ENCODE results near the gene HES2. TPM values are rescaled to one million over a fixed set of nuclear protein-coding genes. Genes with fewer than 3 reads are reported as not detected.

Gene HES2
- total RNA-seq, 1 donor from 2014 or later, result not detected

DNA sequence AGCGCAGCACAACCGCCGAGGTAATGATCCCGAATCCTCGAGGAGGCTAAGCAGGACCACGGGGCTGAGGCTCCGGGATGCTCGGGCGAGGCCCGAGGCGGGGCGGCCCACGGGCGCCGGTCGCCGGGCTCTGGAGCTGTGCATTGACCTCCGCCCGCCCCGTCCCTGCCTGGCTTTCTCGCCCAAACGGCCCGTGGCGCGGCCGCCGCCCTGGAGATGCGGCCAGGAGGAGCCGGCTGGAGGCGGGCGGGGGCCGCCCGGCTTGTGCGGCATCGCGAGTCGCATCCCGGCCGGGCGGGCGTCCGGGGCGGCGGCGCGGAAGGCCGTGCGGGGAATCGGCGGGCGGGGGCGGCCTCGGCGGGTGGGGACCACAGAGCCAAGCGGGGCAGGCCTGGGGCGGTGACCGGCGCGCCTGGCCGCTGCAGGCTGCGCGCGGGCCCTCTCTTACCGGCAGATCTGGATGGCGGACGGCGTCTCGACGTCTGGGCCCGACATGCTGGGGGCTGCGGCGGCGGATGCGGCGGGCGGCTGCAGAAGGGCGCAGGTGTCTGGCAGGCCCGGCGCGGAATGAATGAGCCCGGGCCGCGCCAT is 26.8 kb downstream of the HES2 start:
- Mint-ChIP-seq H3K4me3 (peak overlapping the region; percentile 87), H3K9me3 (no peaks in the 10 kb centered on the region), H3K27me3 (no peaks in the 10 kb centered on the region), H3K4me1 (peaks cover 22% of the 10 kb centered on the region), H3K27ac (peak overlapping the region; percentile 66), H3K36me3 (ENCODE audit: low read depth) (no peaks in the 10 kb centered on the region)
- ATAC-seq (ENCODE audit: low read depth) (no peak), DNase-seq (no peak)
- TF ChIP-seq, protein P1, sequence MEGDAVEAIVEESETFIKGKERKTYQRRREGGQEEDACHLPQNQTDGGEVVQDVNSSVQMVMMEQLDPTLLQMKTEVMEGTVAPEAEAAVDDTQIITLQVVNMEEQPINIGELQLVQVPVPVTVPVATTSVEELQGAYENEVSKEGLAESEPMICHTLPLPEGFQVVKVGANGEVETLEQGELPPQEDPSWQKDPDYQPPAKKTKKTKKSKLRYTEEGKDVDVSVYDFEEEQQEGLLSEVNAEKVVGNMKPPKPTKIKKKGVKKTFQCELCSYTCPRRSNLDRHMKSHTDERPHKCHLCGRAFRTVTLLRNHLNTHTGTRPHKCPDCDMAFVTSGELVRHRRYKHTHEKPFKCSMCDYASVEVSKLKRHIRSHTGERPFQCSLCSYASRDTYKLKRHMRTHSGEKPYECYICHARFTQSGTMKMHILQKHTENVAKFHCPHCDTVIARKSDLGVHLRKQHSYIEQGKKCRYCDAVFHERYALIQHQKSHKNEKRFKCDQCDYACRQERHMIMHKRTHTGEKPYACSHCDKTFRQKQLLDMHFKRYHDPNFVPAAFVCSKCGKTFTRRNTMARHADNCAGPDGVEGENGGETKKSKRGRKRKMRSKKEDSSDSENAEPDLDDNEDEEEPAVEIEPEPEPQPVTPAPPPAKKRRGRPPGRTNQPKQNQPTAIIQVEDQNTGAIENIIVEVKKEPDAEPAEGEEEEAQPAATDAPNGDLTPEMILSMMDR (IDR thresholded peaks at IDR 0.05), result no peak
- intact Hi-C loops (cut with micrococcal nuclease), result loop anchor here (1.0 to 5.0 kb wide), 6 partner anchors 11 to 1569 kb away; partner anchors contain the start of genes PARK7, PHF13 and RPL22
- ChIA-PET CTCF (no interaction called here), POLR2A (interaction anchor here (0.9 to 2.2 kb wide), 2 partner anchors 34 to 147 kb away, joined by 3 to 8 read pairs; no protein-coding TSS in a partner anchor)

DNA sequence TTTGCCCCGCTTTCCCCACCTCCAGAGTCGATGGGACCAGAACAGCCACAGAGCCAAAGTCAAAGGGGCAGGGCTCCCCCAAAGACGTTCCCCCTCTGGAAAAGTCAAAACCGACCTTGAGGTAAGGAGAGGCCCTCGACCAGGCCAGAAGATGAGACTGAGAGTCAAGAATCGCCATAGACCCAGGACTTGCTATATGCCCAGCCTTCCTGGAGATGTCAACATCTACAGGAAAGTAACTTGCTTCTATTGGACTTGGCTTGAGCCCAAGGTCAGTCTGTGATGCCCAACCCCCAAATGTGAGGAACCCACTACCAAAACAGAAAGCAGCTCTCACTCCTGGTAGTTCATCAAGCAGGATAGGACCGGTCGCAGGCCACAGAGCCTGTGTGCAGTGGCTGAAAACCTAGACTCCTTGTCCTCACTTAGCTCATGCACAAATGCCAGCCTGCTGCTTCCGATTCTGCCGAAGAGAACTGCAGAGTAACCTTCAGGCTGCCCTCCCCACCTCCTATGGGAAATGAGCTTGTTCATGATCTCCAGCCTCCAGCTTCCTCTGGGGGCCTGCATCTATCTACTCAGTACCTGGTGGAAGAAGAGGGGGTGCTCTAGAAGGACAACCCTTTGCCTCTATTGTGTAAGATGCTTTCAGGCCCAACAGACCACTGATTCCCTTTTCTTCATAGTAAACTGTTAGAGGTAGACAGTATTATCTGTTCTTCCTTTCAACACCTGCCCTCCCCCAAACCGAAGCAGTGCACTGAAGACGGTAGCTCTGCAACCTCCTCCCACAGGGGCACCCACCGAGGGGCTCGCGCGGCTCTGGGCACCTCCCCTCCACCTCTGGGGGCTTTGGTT is 27.5 kb downstream of the HES2 start:
- no peaks in the 10 kb centered on the region for H3K27me3 Mint-ChIP-seq
- TF ChIP-seq, protein P1 (IDR thresholded peaks at IDR 0.05), result no peak
- intact Hi-C loops (cut with micrococcal nuclease), result loop anchor here (2.0 to 5.0 kb wide), 4 partner anchors 33 to 1570 kb away; partner anchors contain the start of genes PARK7 and PHF13
- H3K4me1 Mint-ChIP-seq, result peaks cover 22% of the 10 kb centered on the region
- ChIA-PET POLR2A (no interaction called here), CTCF (no interaction called here)
- no peak overlapping the region for H3K27ac Mint-ChIP-seq
- no peaks in the 10 kb centered on the region for H3K36me3 Mint-ChIP-seq (ENCODE audit: low read depth)
- peak overlapping the region; percentile 61 for H3K4me3 Mint-ChIP-seq
- DNase-seq, result no peak
- no peaks in the 10 kb centered on the region for H3K9me3 Mint-ChIP-seq
- ATAC-seq (ENCODE audit: low read depth), result no peak

DNA sequence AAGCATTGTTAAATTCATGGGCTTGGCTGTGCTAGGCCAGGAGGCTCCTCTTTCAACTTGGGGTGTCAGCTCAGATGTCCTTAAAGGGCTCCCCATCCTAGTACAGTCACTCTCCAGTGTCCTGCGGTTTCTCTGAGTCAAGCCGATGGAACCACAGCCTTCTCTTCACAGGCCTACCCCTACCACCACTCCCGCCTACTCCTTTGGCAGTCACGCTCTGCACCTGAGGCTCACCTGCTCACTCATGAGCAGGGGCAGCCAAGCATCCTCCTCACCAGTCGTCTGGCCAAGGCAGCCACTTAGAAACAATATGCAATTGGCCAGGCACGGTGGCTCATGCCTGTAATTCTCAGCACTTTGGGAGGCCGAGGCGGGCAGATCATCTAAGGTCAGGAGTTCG is 29.7 kb downstream of the HES2 start:
- ChIA-PET POLR2A (no interaction called here), CTCF (no interaction called here)
- no peak for DNase-seq
- ATAC-seq (ENCODE audit: low read depth), result no peak
- intact Hi-C loops (cut with micrococcal nuclease), result loop anchor here (5.0 kb wide), 3 partner anchors 222 to 1572 kb away; partner anchors contain the start of genes PARK7 and PHF13
- H3K9me3 Mint-ChIP-seq, result no peaks in the 10 kb centered on the region
- no peak overlapping the region for H3K4me3 Mint-ChIP-seq
- H3K36me3 Mint-ChIP-seq (ENCODE audit: low read depth), result no peaks in the 10 kb centered on the region
- H3K27me3 Mint-ChIP-seq, result no peaks in the 10 kb centered on the region
- peaks cover 18% of the 10 kb centered on the region for H3K4me1 Mint-ChIP-seq
- H3K27ac Mint-ChIP-seq, result no peak overlapping the region
- TF ChIP-seq, protein P1 (IDR thresholded peaks at IDR 0.05), result no peak

DNA sequence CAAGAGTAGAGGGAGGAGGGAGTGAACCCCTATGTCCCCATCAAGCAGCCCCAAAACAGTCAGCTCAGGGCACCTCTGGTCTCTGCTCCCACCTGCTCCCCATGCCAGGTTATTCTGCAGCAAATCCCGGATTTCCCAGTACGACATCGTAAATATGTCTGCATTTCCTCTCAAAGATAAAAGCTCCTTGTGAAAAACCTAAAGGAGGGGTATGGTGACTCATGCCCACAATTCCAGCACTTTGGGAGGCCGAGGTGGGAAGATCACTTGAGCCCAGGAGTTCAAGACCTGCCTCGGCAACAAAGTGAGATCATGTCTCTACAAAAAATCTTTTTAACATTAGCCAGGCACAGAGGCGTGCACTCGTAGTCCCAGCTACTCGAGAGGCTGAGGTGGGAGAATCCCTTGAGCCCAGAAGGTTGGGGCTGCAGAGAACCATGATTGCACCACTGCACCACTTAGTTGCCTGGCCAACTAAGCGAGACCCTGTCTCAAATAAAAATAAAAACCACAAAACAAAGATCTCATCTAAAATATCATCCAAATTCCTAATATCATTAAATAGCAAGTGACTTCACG is 33.3 kb downstream of the HES2 start:
- intact Hi-C loops (cut with micrococcal nuclease), result loop anchor here (1.0 kb wide), 1 partner anchor 9 kb away; no protein-coding TSS in a partner anchor
- H3K4me3 Mint-ChIP-seq, result no peak overlapping the region
- no peaks in the 10 kb centered on the region for H3K27me3 Mint-ChIP-seq
- ChIA-PET CTCF (no interaction called here), POLR2A (no interaction called here)
- no peaks in the 10 kb centered on the region for H3K4me1 Mint-ChIP-seq
- TF ChIP-seq, protein P1 (IDR thresholded peaks at IDR 0.05), result no peak
- no peaks in the 10 kb centered on the region for H3K36me3 Mint-ChIP-seq (ENCODE audit: low read depth)
- no peak for ATAC-seq (ENCODE audit: low read depth)
- DNase-seq, result no peak
- H3K9me3 Mint-ChIP-seq, result no peaks in the 10 kb centered on the region
- no peak overlapping the region for H3K27ac Mint-ChIP-seq

Measured in activated B cell treated with CpG ODN at 0.5 μM for 24 hours (primary cell).